ENCODE data around the gene DHX40. TPM values are rescaled to one million over a fixed set of nuclear protein-coding genes. Genes with fewer than 3 reads are reported as not detected.

Gene DHX40
- total and polyA plus RNA-seq, 2 of the 8 experiments (the other 6 are each of a cell fraction or from before 2014, with no cell fraction given): 13.5 to 28.3 TPM

DNA sequence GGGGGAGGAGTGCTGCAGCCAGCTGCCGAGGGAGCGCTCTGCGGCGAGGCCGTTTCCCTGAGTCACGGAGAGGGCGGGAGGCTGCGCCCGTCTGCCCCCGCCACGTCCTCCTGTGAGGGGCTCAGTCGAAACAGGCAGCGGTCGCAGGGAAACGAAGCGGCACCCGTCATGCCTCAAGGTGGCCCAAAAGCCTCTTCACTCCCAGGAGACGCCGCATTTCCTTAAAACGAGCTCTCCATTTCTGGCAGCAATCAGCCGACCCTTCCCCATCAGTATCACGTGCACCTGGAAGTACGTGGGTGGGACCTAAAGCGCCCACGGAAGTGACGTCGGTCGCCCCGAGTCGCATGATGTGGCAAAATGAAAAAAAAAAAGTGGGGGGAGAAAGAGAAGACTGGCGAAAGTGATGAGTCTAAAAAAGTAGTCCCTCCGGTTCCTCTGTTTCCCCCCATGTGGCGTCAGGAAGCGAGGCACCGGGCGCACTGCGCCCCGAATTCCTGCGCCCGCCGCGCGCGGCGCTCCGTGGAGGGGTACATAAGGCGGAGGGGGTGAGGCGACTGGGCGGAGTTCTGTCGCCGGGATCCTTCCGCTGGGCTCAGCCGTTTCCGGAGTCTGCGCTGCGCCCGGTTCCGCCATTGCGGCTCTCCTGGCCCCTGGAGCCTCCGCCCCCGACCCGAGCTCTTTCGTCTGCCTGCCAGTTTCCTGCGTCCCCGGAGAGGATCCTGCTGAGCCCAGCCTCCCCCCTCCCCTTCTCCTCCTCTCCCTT is 54.1 kb downstream of the DHX40 start, which contains the start of gene CLTC:
Gene CLTC (plus strand): TSS at position 598 of the 766 bp plus-strand sequence. CDS start 237 bp downstream, outside the sequence.
- FAIRE-seq: no peak
- Histone ChIP-seq H3K4me2 (ENCODE audit: insufficient read depth in 1 of 2, low read depth in 2 of 2, low read length in 2 of 2) (peak within 1 kb of the TSS; percentile 87 to 88), H3K14ac (ENCODE audit: insufficient read length) (no peak within 1 kb of the TSS), H4K91ac (replicated peaks; ENCODE audit: insufficient read length, low read length) (peak within 1 kb of the TSS; percentile 95), H3K23me2 (ENCODE audit: low read depth, low read length) (peaks cover 4% of the 10 kb centered on the region; the same call in 1 of the 2 replicates), H4K20me1 (replicated peaks in 1 of 2; ENCODE audit: control insufficient read depth in 1 of 2, insufficient read depth in 2 of 2, low read length in 2 of 2) (peaks cover 0 to 5% of the 10 kb centered on the region in 2 experiments), H3K23ac (ENCODE audit: insufficient read length) (no peak within 1 kb of the TSS), H2AFZ (ENCODE audit: low read length) (peak within 1 kb of the TSS; percentile 87; the same call in 1 of the 2 replicates), H2BK5ac (ENCODE audit: low read depth, low read length) (peak within 1 kb of the TSS; percentile 99), H3K79me2 (ENCODE audit: control insufficient read depth in 1 of 2, insufficient read depth in 2 of 2, low read length in 2 of 2) (peaks cover 42 to 46% of the 10 kb centered on the region in 2 experiments), H3K56ac (replicated peaks; ENCODE audit: insufficient read length, low read depth, low read length) (peak within 1 kb of the TSS; percentile 95), H3K4me3 (ENCODE audit: extremely low read depth in 1 of 4, insufficient read depth in 2 of 4, low read depth in 3 of 4, low read length in 4 of 4) (peak within 1 kb of the TSS; percentile 51 to 94 (median 80)), H3K27ac (ENCODE audit: low read depth, low read length) (peak within 1 kb of the TSS; percentile 98), H3K4ac (replicated peaks; ENCODE audit: insufficient read length, low read depth, low read length) (peak within 1 kb of the TSS; percentile 72), H3K9ac (replicated peaks in 1 of 4; ENCODE audit: extremely low read depth in 1 of 4, low read depth in 3 of 4, low read length in 3 of 4) (peak within 1 kb of the TSS; percentile 84 to 98 (median 92)), H2BK12ac (ENCODE audit: low read depth, low read length) (peak within 1 kb of the TSS; percentile 89), H4K8ac (ENCODE audit: extremely low read depth, insufficient read depth, low read length) (peak within 1 kb of the TSS; percentile 98), H2BK15ac (ENCODE audit: low read length) (peak within 1 kb of the TSS; percentile 76; the same call in 1 of the 2 replicates), H3K79me1 (ENCODE audit: low read depth, low read length) (no peaks in the 10 kb centered on the region), H3K18ac (ENCODE audit: extremely low read depth, low read length) (peak within 1 kb of the TSS; percentile 99), H4K5ac (ENCODE audit: insufficient read length, low read depth, low read length) (peak within 1 kb of the TSS; percentile 96), H2BK120ac (replicated peaks; ENCODE audit: low read depth, low read length) (peak within 1 kb of the TSS; percentile 81), H3K9me3 (ENCODE audit: insufficient read depth in 2 of 2, low read depth in 1 of 2, low read length in 1 of 2) (no peaks in the 10 kb centered on the region), H3K27me3 (replicated peaks in 1 of 4; ENCODE audit: control insufficient read depth in 3 of 4, extremely low read depth in 1 of 4, insufficient read depth in 3 of 4, low read length in 3 of 4) (no peaks in the 10 kb centered on the region), H2AK5ac (ENCODE audit: low read depth, low read length) (no peak within 1 kb of the TSS), H2BK20ac (ENCODE audit: low read length) (no peak within 1 kb of the TSS), H3K36me3 (ENCODE audit: control insufficient read depth in 2 of 4, insufficient read depth in 4 of 4, low read length in 3 of 4) (no peaks in the 10 kb centered on the region), H3K4me1 (replicated peaks in 1 of 4; ENCODE audit: control insufficient read depth in 3 of 4, insufficient read depth in 4 of 4, low read length in 3 of 4) (peaks cover 0 to 2% (median 0%) of the 10 kb centered on the region in 4 experiments; a peak in 1 of 7 replicates)
- CTCF ChIA-PET (ENCODE audit: partially characterized antibody): interaction anchor here (2.8 kb wide), 1 partner anchor 12 kb away, joined by 15 read pairs; no protein-coding TSS in a partner anchor
- DNase-seq (ENCODE audit: low read depth in 1 of 2, low spot score in 2 of 2): peak; percentile 76 to 94
- POLR2A ChIA-PET (ENCODE audit: partially characterized antibody): interaction anchor here (0.6 to 4.1 kb wide), 26 partner anchors 9 to 950 kb away, joined by 3 to 25 read pairs (median 4); partner anchors contain the start of genes DHX40, PRR11, PTRH2 and RNFT1
- WGBS, 2 experiments (ENCODE audit: extremely low coverage in 1 of 2, insufficient coverage in 1 of 2, insufficient read length in 1 of 2, insufficient replicate concordance in 2 of 2, low coverage in 1 of 2, low lambda C conversion rate in 2 of 2, missing lambda C conversion rate in 1 of 2): 1% methylated on average over 51 of the region's 65 CpGs; no CpG with 5 or more reads in 1 of the 2 experiments
- TF ChIP-seq, protein P1, sequence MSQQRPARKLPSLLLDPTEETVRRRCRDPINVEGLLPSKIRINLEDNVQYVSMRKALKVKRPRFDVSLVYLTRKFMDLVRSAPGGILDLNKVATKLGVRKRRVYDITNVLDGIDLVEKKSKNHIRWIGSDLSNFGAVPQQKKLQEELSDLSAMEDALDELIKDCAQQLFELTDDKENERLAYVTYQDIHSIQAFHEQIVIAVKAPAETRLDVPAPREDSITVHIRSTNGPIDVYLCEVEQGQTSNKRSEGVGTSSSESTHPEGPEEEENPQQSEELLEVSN (IDR thresholded peaks at IDR 0.05): 0 out of 2 replicates have a peak, but pooled peaks have one; percentile 55
- TF ChIP-seq HDAC6 (IDR thresholded peaks at IDR 0.05; ENCODE audit: low read depth, low read length) (no peak), RXRA (IDR thresholded peaks at IDR 0.05; ENCODE audit: insufficient read depth, low read depth, low read length) (no peak), FOSL1 (IDR thresholded peaks at IDR 0.05; ENCODE audit: insufficient read depth, low read depth, low read length) (no peak)
- TF ChIP-seq, protein P2, sequence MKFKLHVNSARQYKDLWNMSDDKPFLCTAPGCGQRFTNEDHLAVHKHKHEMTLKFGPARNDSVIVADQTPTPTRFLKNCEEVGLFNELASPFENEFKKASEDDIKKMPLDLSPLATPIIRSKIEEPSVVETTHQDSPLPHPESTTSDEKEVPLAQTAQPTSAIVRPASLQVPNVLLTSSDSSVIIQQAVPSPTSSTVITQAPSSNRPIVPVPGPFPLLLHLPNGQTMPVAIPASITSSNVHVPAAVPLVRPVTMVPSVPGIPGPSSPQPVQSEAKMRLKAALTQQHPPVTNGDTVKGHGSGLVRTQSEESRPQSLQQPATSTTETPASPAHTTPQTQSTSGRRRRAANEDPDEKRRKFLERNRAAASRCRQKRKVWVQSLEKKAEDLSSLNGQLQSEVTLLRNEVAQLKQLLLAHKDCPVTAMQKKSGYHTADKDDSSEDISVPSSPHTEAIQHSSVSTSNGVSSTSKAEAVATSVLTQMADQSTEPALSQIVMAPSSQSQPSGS (IDR thresholded peaks at IDR 0.05; ENCODE audit: low read length): peak; percentile 87; the same call in 1 of the 2 replicates
